Stimulated activated CD4-positive, alpha-beta T cell treated with anti-CD3 and anti-CD28 coated beads, Interleukin-1b, Interleukin-23, amount 100 ng/mL, for 4 hours (primary cell): ENCODE measurements around the gene KCTD16.

Experiments
- DNase-seq, 2 donors: peaks; one replicate each; pipeline ENCODE4 v3.0.0-alpha.2; 2020; ENCODE audit warnings: low read depth in 2 of 2

The KCTD16 gene

DNA sequence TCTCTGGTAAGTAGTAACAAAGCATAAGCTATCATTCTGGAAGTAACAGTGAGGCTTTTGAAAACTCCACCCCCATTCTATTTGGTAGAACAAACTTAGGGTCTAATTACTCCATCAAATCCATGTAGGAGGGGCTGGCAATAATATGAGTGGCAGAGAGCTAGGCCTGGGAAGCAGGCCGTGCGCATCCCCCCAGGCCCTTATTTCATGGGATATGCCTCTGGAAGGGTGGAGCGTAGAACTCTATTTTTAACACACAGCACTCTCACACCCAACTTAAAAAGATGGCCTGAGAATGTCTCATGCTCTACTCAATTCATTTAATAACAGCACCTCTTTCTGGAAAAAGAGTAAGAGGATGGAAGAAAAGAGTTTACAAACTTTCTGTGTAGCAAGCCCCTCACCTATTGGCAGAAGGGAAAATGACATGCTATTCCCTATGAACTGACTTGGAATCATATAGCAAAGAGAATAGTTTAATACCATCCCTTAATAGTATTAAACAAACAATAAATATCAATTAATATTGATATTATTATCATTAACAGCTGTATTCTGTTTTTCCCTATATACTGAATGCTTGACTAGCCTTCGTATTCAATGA, 233.2 kb downstream of the KCTD16 start:
- no peak for DNase-seq

DNA sequence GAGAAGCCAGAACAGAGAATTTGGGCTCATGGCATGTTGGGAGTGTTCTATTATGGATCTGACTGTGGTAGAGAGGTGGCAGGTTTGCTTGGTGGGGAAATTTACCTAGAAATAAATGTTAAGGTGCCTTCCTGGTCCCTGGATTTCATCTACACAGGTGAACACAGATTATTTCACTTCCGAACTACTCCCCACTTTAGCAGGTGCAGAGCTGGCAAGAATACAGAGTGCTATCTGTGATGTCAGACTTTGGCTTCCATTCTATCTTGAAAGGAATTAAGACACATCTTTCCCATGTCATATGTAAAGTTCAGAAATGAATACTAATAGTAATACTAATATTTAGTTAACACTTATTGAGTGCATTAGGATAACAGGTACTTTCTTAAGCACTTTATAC, 234.0 kb downstream of the KCTD16 start:
- no peak for DNase-seq

DNA sequence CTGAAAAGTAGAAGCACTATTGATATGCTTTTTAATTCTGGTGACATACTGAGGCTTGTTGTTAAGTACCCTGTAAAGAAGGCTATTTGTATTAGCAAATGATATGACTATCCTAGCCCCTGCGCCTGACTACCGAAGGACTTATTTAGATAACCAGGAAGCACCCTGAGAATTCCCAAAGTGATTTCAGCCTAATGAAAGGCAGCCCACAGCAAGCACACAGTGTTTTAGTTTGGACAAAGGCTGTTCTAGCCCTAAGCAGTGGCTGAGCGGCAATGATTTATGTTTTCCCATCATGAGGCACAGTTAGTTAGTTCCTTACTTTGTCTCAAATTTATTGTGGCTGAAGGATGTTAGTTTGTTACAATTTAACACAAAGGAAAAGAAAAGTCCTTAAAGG, 235.3 kb downstream of the KCTD16 start:
- DNase-seq, result no peak

DNA sequence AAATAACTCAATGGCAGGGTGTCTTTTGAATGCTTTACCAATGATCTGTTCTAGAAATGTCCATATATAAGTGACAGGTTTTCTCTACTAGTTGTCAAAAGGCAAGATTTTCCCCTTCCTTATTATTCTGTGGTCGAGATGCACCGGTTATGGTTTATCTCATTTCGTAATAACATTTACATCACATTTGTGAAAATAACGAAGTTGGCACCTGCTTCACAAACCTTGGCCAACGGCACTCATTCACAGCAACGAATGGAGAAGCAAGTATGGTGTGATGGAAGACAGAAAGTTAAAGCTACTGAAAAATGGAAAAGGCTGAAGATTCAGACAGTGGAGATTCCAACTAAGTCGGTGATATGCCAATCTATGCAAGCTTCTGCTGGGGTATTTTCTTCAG, 235.8 kb downstream of the KCTD16 start:
- no peak for DNase-seq

DNA sequence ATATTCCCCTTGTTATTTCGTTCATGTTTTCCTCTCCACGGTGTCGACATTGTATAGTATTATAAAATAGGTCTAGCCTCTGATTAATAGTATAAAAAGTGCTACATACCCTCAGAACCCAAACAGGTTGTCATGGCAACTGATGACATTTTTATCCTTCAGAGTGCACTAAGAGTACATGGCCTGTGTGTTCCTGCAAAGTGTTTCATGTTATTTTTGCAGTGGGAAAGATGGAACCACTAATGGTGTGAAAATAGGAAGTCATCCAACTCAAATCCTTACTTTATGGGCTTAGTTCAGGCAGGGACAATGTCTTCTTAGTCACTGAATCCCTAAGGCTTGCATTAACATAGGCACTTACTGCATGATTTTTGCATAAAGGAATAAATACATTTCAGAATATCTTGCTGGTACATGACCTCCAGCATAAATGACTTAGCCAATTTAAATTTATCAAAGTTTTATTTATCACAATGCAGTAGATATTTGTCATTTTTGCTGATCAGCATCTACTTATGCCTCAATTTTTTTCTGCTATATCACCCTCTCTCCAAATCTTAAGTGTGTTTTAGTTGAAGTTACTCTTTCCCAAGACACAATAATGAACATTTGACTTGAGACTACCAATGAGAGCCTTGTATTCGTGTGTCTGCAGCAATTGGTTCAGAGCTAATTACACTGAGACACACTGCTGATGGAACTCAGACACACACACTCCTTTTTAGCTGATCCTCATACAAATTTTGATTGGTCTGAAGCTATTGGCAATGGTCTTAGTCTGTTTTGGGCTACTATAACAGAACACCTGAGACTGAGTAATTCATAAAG, 243.7 kb downstream of the KCTD16 start:
- DNase-seq, result no peak

DNA sequence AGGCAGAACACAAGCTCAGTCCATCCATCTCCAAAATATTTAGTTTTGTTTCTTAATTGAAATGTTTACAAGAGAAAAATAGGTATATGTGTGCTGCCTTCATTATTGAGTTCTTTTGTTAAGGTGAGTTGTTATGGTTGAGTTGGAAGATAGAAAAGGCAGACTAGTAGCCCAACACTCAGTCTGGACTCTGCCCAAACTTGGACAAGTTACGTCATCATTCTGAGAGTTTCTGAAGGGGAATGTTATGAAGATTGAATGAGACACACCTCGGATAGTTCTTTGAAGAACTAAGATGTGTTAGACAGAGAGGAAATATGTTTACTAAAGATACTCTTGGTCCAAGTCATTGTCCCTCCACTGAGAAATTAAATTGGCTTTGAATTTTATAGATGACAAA, 245.5 kb downstream of the KCTD16 start:
- DNase-seq, result no peak

DNA sequence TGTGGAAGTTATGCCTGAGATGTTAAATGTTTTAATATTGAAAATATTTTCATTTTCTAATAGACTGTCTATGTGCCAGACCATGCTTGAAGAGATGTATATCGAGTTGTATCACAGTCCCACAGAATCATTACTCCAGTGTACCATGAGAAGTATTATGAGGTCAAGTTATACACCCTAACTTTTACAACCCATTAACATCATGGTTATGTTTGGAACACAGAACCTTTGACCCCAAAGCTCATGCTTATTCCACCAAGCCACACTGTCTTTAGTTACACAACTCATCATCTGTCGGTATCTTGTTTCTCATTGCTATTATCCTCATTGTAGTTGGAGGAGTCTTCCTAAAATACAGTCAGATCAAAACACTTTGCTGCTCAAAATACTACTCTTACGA, 248.0 kb downstream of the KCTD16 start:
- DNase-seq, result no peak

DNA sequence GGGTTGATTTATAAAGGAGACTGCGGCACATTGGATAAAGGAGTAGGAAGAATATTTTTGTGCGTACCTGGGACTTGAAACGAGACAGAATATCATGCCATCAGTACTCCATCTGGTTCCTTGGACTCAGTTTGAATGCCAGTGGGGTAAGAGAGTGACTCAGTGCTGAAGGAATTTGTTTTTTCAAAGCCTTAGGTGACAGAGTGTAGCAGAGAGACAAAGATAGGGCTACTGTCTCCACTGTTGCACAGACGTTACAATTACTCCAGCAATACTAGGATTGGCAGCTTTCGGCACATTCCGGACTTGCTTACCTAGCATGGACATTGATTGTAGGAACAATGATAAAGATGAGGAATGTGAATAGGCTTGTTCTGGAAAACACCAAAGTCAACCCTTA, 250.7 kb downstream of the KCTD16 start:
- DNase-seq, result no peak

DNA sequence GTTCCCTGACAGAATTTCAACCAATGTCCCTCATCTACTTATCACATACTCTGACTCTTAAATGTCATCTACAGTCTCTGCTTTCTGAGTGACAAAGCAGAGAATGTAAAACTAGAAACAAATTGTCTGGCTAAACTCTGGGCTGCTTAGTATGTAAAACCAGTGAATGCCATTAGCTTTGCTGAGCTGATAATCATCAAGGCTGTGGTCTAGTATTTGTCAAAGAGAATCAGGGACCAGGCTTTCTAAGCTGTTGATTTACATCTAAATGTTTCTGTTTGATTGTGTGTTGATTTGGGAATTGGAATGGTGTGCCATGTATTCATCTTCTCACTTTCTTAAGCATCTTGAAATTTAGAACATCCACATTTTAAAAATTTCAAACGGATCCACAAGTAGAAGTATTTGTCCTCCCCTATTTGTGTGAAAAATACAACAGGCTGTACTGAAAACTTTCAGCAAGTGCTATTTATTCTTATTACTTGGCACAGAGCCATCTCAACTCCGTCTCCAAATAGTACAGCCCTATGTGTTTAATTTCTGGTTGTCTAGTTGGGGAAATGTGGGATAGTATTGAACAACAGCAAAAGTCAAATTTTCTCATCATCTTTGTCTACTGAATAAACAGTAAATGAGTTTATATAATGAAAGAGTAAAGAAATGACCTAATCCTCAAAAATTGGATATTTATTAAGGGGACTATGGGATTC, 251.5 kb downstream of the KCTD16 start:
- DNase-seq, result no peak

DNA sequence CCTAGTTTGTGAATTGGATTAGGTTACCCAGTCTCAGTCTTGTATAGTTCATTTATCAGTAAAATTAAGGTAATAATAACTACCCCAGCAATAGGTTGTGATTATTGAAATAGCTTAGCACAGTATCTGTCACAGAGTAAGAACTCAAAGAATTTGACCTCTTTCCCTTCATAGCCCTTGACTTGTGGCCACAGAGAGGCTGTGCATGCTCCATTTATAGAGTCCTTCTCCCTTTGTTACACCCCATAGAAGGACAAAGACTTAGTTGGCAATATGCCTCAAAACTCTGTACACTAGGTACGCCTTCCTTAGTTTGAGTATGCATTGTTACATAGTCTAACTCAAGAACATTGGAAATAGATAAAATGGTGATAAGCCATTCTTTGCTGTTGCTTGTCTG, 257.2 kb downstream of the KCTD16 start:
- no peak for DNase-seq

DNA sequence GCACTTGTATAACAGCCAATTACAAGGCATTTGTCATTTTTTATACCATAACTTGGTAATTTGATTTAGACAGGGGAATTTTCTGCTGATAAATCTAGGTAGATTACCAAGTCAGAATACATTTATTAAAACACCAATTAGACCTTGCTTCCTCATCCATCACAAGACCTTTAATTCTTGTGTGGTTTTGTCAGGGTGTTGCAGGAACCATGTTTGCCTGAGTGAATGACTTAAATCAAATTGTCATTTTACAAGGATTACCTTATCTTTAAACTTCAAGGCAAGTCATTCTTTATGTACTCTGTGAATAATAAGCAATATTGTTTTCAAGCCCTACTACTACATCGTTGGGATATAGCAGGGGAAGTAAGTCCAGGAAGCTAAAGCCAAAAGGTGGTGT, 257.7 kb downstream of the KCTD16 start:
- no peak for DNase-seq

DNA sequence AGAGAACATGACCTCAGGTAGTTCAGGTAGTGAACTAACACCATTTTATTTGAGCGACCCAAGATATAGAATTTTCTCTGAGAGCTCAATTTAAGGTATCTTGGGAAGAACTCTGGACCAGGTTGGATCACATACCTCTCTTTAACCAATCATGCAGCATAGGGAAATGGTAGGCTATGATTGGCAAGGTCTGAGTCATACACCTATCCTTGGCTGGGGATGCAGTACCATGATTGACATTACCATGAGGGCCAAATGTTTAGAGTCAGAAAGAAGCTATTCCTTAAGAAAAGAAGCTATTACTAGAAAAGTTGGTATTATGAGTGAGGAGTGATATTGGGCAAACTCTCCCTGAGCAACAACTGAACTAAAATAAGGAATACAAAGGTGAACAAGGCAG, 258.7 kb downstream of the KCTD16 start:
- DNase-seq, result no peak

DNA sequence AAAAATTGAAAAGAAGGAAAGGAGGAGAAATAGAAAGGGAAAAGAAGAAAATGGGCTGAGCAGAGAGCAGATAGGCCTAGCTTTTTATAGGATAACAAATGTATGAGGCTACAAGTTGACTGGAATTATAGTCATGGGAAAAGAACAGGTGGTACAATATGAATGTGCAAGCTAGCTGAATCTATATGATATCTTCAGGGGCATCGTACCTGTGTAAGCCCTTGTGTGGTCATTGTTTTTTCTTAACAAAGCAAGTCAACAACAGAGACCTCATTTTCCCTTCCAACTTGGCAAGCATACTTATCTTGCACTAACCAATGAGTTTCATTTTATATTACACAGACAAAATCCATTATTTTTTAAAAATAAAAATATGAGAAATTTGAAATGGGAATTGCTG, 259.2 kb downstream of the KCTD16 start:
- DNase-seq, result no peak

DNA sequence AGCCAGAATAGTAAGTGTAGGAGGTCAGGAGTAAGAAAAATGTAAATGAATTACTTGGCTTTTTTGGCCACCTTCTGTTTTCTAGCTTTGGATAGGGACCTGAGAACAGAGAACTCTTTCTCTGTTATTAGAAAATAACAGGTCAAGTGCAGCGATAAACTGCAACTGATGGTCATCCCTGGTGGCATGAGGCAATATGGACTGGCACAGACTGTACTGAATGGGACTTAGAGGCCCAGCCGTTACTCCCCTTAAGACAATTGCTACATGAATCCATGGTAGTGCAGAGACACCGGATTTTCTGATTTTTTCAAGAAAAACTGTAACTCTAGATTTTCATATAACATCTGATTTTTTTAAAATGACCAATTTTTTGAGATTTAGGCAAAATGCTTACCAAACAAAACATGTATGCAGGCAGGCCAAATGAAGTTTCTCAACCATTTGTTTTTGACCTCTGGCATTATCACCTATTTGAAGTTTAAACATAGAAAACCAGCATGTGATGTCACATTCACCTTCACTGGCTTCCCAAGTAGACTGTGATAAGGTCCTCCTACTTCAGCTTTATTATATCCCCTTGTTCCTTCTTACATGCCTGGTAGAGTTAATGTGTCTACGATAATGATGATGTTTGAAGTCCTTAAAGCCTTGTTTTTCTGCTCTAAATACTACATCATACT, 262.6 kb downstream of the KCTD16 start:
- DNase-seq, result no peak

DNA sequence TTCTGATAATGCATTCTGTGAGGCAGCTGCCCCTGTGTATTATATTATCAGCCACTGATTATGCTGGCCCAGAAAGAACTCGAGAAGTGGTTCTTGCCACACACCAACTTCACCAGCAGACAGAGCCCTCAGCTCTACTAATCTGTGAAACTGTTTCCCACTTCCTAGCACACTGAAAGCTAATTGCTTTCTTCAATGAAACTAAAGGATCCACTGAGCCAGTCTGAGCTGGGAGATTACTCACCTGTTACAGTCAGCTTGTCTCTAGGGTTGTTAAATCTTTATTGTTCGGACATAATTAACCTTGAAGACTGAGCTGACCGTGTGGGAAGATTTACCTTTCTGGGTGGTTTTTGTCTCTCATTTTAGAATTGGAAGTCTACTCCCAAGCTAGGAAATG, 263.2 kb downstream of the KCTD16 start:
- no peak for DNase-seq

DNA sequence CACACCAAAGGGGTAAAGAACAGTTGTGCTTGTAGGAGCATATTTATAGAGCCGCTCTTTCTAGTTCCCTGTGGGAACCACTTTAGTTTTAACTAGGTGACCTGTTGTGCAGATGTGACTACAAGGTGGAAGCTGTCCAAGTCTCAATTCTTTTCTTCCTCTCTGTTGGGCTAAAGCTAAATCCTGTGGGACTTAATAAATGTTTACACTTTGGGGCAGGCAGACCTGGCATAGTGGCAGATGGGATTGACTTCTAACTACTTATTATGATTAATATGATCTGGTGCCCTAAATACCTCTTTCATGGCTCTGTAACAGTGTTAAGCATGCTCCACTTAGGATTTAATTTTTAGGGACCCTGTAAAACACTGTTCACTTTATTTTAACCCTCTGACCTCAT, 265.3 kb downstream of the KCTD16 start:
- DNase-seq, result no peak

DNA sequence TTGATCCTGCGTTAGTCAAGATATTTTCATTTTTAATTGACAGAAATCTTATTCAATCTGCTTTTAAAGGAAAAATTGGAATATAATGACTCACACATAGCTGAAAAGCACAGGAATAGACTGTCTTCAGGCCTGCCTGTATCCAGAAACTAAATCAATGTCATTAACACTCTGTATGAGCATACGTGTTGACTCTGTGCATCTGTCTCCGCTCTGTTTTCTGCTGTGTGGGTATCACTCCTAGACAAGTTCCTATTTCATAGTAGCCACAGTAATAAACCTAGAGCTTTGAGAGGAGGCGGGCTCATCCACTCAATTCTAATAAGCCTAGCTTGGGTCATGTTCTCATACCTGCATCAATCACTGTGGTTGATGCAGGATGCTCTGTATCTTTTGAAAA, 267.6 kb downstream of the KCTD16 start:
- DNase-seq, result no peak

DNA sequence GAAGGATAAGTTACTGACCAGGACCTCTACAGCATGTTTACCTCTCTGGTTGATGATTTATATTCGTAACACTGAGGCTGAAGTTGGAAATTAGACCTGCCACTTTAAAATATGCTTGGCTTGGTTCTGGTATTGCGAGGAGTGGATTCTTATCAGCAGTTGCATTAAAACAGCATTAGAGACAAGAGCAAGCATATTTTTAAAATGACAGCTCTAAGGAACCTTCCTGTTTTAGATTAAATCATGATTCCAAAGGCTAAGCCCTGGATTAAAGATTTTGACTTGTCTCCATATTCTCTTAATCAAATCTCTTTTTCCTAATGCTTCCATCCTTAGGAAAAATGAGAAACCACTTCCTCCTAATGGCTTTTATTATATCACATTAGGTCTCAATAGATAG, 277.8 kb downstream of the KCTD16 start:
- no peak for DNase-seq

DNA sequence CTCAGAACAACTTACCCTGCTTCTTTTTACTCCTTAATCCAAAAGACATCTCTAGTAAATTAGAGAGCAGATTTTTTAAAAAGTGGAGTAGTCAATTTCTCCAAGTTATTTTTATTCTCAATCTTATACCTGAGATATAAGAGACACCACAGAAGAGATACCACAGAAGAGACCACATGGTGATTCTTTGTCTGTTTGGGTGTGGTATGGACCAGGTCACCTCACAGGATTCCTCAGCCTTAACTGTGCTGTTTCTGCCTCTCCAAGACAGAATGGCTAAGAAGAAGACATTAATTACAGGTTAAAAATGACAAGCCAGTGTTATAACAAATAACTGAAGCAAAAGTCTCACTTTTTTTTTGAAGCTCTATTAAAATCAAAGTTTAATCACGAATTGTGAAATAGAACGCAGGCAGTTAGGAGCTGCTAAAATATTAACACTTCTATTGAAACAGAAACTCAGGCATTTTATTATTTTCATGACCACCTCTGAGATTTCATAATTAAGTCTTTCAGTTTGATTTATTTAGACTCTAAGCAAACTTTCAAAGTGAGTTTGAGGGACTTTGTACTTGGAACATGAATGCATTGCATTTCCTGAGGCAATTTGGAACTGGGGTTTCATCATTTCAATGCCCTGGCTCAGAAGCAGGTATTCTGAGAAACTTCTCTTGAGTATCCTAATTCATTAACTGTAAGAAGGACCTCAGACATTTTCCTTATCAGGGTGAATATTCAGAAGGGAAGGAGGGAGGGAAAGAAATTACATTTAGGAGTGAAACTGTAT, 280.7 kb downstream of the KCTD16 start:
- no peak for DNase-seq

DNA sequence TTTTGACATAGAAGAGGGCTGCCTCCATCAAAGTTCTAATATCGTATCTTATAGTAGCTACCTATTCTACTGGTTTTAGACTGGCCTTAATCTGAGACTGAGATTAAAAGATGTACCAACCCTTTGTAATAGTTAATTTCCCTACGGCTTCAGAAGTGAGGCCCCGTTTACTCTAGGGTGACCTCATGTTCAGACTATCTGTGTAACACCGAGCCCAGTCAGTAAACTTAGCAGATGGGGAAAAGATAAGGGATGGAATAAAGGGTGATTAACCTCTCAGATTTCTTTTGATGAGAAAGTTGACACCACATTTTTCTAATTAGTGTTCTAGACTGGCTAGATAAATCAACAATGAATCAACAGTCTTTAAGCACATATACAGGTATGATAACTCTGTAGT, 283.1 kb downstream of the KCTD16 start:
- DNase-seq, result no peak

DNA sequence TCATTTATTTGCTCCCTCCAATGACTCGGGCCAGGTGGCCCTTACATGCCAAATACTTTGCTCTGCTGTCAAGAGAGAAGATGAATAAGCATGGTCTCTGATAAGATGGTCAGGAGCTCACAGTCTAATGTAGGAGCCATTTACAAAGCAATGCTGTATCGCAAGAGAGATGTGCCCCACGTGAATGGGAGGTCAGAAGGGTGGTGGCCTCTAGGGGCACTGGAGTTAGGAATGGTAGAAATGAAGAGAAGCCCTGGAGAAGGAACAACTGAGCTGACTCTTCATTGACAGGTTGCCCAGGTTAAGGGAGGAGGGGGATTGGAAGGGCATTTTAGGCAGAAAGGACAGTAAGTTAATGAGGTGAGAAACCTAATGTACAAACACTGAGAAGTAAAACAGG, 286.5 kb downstream of the KCTD16 start:
- no peak for DNase-seq

DNA sequence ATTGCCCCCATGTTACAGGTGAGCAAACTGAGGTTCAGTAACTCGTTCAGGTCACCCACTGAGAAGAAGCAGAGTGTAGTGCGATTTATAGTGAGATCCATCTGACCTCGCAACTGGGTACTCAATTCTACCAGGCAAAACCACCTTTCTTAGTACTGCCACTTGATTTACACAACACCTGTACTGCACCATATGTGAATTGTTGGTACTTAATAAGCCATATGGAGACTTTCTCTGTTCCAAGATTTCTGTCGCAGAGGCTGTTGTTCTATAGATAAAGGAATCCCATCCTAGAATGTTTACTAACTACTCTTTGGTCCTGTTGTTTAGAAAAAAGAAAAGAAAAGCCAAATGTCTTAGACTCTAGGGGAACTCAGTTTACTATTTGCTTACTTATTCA, 287.5 kb downstream of the KCTD16 start:
- DNase-seq, result no peak
